HG03066 (cell line): ENCODE results near the gene NTMT2.
"Not testable (repeated sequence)": the region's sequence is repeated elsewhere in the genome, so short reads cannot be mapped to it uniquely, and the experiment has no call there.

ENCODE experiments used
- ATAC-seq: cut with Tn5 transposase; IDR thresholded peaks from one replicate; pipeline ENCODE4 v1.9.1; 2021; ENCODE audit warnings: low read depth; ENCODE audit not compliant: unreplicated experiment

NTMT2 gene

DNA sequence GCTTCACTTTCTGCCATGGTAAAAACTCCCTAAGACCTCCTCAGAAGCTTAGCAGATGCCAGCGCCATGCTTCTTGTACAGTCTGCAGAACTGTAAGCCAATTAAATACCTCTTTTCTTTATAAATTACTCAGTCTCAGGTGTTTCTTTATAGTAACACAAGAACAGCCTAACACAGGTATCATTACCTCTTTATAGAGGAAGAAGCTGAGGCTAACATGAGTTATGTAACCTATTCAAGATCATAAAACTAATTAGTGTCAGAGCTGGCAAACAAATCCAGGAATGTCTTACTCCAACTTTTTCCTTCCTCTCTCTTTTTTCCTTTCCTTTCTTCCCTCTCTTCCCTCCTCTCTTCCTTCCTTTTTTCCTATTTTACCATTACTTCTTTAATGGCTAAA lies 9.3 kb downstream of the NTMT2 start:
- ATAC-seq = no peak

DNA sequence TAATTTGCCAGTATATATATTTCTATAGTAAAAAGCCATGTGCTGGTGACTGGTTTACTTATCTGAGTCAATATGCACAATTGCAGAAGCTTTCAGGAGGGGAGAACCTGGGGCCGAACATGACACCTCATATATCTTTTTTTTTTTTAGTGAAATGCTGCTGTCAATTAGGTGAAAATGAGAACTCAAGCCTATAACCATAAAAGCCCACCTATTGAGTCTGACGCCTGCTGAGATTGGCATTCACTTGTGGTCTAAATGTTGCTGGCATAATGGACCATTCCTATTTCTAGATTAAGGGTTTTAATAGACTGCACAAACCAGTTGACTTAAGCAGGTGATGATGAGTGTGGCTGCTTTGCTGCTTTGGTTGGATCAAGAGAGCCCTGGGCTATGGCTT lies 10.8 kb downstream of the NTMT2 start:
- ATAC-seq = no peak

GRCh38 chr1:170157820-170158219 lies 12.1 kb downstream of the NTMT2 start:
- no peak for ATAC-seq

- no peak for ATAC-seq
These were observed 16.9 kb downstream of the NTMT2 start for GRCh38 chr1:170162459-170163246.

DNA sequence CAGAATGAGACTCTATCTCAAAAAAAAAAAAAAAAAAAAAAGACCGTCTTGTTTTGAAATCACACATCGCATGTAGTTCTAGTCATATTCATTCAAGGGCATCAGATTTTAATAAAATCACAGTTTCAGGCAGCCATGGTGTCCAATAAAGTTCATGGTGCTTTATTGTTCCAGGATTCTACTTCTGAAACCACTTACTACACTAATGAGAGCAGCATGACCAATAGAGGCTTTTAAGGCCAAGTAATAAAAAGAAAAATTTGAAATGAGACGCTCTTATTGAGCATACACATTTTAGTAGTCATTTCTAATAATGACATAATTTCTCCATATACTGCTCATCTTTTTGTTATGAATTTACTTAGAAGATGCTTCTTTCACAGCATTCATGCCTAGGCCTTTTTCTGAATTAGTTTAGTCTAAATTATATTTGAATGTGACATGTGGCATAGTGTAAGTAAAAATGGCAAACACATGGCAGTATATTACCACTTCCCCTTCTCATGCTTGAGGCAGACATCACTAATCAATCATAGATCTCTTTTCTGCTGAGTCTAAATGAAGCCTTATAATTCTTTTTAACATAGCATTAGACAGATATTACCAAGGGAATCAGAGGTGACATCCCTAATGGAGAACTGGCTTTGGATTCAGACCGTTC lies 18.5 kb downstream of the NTMT2 start:
- ATAC-seq = no peak

DNA sequence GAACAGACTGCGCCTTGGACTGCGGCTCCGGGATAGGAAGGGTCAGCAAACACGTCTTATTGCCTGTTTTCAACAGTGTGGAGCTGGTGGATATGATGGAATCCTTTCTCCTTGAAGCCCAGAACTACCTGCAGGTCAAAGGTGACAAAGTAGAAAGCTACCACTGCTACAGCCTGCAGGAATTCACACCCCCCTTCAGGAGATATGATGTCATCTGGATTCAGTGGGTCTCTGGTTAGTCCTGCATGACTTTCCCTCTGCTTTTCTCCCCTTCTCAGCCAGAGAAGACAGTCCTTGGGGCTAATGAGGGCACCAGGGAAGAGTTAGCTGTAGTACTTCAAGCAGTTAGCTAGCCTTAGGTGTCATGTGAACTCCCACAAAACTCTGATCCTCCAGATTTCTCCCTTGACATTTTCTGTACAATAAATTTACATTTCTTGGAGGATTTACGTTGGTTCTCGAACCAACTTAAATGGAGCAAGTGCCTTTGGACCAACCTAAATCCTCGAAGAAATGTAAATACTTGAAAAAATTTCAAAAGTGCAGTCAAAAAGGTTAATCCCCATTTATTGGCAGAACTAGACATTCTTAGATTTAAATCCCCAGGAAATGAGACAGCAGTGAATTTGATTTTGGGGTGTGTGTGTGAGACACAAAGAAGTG lies 20.9 kb downstream of the NTMT2 start:
- no peak for ATAC-seq

DNA sequence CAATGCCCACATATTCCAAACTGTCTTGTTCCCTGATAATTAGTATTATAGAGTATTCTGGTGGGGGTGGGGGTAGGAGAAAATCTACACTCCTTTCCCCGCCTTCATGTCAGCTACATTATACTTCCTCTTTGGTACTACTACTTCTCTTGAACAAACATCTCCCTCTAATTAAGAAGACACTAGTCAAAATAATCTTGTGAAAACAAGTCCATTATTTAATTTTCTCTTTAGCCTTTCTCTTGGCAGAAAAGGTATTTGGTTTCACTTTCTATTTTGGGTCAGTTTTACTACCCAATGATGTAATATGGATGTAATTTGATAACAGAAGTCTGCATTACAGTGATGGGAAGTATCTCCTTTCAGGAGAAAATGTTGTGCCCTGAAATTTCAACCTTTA lies 22.5 kb downstream of the NTMT2 start:
- no peak for ATAC-seq

GRCh38 chr1:170170513-170170912 lies 24.8 kb downstream of the NTMT2 start:
- ATAC-seq = not testable (repeated sequence)

- no peak for ATAC-seq
These were observed 28.6 kb downstream of the NTMT2 start for GRCh38 chr1:170174395-170174794.

DNA sequence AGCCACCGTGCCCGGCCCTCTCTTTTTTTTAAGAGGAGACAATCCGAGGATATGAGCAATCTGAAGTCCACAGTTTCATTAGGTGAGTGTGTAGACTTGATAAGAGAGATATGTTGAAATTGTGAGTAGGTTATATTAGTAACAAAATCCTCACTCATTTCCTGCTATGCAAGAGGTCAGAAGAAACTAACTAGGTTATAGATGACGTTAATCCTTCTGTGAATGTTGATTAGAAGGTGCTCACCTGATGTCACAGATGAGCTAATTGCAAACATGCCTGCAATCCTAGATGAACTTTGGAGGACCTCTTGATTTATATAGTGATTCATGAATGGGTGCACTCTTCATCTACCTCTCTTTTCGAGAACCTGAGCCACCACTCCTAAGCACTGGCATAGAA lies 29.3 kb downstream of the NTMT2 start:
- no peak for ATAC-seq

DNA sequence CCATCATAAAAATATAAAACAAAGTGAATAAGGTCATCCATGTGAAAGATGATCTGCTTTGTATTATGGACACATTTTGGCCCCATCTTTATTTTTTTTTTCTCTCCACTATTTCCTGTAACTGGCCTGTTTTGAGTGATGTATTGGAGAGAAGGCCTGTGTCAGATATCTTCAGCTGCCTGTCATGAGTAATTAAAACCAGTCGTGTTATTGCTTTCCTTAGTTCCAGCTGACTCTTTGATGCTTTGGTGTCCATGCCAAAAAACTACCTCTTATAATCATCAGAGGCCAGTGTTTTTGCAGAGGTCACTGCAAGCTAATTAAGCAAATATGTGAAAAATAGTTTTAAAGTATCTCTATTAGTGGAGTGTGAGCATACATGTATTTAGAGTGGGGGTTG lies 29.7 kb downstream of the NTMT2 start:
- no peak for ATAC-seq

DNA sequence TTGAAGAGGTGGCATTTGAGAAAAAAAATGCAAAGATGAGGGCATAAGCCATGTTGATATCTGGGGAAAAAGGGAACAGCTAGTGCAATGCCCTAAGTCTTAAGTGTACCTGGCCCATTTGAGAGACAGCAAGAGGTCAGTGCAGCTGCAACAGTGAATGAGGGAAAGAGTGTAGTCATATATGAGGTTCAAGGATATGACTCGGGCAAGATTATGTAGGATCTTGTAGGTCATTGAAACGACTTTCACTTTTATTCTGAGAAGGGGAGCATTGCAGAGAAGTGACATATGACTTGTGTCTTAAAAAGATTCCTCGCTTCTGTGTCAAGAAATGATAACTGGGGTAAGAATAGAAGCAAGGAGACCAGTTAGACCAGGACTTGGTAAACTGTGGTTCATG lies 31.0 kb downstream of the NTMT2 start:
- ATAC-seq = no peak

DNA sequence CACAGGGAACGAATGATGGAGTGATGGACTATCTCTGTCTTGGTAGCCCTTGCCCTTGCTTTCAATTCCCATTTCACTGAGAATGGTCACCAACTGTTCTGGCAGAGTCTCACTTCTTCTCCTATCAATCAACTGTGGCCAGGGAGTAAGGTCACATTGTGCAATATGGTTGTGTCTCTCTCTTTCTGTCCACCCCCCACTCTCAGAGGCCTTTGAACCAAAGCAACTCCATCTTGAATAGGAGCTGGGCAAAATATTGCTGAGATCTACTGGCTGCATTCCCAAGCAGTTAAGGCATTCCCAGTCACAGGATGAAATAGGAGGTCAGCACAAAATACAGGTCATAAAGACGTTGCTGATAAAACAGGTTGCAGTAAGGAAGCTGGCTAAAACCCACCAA lies 36.7 kb downstream of the NTMT2 start:
- ATAC-seq = no peak

GRCh38 chr1:170192546-170192945 lies 46.8 kb downstream of the NTMT2 start:
- ATAC-seq = no peak

DNA sequence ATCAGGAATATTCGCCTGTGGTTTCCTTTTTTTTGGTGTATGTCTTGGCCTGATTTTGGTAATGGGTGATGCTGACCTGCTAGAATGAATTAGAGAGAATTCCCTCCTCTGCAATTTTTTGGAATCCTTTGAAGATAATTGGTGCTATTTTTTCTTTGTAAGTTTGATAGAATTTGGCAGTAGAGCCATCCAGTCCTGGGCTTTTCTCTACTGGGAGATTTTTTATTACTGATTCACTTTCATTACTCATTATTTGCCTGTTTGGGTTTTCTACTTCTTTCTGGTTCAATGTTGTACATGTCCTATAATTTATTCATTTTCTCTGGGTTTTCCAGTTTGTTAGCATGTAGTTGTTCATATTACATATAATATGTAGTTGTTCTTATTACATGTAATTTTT lies 48.7 kb downstream of the NTMT2 start:
- ATAC-seq = no peak

DNA sequence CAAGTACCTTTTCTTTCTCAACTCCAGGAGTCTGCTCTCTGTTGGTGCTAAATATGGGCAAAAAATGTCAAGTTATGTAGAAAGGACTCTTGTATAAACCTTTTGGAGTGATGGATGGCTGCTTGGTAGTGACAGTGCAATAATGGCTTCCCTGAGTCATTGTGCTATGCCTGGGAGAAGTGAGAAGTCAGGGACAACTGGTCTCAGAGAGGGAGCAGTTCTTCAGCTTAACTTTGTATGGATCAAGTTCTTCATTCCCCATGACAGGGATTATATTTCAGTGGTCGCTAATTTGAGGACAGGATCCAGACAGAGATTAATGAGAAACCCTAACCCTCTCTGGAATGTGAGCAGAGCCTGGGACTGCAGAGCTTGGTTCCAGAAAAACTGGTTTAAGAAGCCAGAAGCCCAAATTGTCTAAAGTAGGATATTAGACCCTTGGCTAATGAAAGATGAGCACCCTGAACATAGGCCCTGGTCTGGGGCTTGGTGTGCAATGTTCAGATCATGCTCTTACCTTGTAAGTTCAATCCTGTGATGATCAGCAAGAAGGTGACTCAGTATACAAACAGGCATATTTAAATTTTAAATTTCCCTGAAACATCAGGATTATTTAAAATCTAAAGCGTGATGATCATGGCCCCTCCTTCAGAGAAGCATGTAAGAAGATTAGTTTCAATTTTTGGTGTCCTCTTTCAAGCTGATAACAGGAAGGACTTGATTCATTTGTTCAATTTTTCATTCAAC lies 50.9 kb downstream of the NTMT2 start:
- no peak for ATAC-seq

DNA sequence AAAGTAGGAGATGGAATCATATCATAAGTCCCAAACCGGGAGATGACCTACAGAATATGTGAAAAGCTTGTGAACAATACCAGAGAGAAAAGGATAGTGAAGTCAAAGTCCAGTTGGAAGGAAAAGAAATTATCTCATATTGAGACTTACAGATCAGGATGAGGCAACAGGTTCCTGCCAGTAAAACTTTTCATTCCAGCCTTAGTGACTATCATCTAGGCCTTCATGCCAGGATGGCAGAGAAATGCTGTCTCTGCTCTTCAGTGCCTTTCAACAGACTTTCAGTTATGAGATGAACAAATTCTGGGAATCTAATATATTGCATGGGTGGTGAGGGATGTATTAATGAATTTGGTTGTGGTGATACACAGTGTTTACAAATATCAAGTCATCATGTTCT lies 52.3 kb downstream of the NTMT2 start:
- no peak for ATAC-seq

GRCh38 chr1:170198584-170198983 lies 52.8 kb downstream of the NTMT2 start:
- ATAC-seq = no peak

DNA sequence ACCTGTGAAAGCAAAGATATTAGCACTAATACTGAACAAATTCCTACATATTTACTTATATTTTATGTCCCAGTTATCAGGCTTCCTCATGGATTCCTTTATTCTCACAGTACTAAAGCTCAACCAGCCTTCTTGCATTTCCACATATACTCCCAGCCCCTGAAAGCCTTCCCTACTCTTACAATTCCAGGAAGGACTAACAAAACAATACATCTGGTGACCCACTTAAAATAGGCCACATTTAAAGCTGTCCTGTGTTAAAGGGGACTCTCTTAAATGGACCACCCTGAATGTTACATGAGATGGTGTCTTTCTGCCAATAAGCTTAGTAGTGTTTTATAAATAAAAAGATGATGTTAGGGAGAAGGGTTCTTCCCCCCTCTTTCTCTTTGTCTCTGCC lies 54.4 kb downstream of the NTMT2 start:
- no peak for ATAC-seq

- ATAC-seq = no peak
These were observed 55.0 kb downstream of the NTMT2 start for GRCh38 chr1:170200621-170201397.
